AG08396 (cell line): ENCODE measurements around the gene CHRNG.

Experiments used
- DNase-seq: peaks from one replicate; pipeline ENCODE4 v3.0.0; 2012; ENCODE audit warnings: low spot score, mixed read lengths

CHRNG gene

GRCh38 chr2:232578626-232579025 is 39.1 kb downstream of the CHRNG start:
- DNase-seq, result no peak

GRCh38 chr2:232580648-232580981 is 41.1 kb downstream of the CHRNG start:
- no peak for DNase-seq

GRCh38 chr2:232581725-232582124 is 42.2 kb downstream of the CHRNG start:
- DNase-seq, result no peak

- no peak for DNase-seq
Observed at GRCh38 chr2:232584238-232584637, 44.7 kb downstream of the CHRNG start.

- no peak for DNase-seq
Observed at GRCh38 chr2:232586943-232587505, 47.5 kb downstream of the CHRNG start.

- DNase-seq, result no peak
Observed at GRCh38 chr2:232587512-232587911, 48.0 kb downstream of the CHRNG start.

GRCh38 chr2:232588031-232588430 is 48.5 kb downstream of the CHRNG start:
- DNase-seq, result no peak

- peak; percentile 83 for DNase-seq
Observed at GRCh38 chr2:232588680-232589585, 49.4 kb downstream of the CHRNG start.

- DNase-seq, result peak; percentile 54
Observed at GRCh38 chr2:232592772-232593395, 53.4 kb downstream of the CHRNG start.

GRCh38 chr2:232593982-232594381 is 54.5 kb downstream of the CHRNG start:
- DNase-seq, result no peak
